D721Med (cell line): ENCODE results near the gene SSNA1.

ENCODE experiments used
- DNase-seq: peaks from one replicate; pipeline ENCODE4 v3.0.0; 2011; ENCODE audit warnings: low spot score; ENCODE audit not compliant: insufficient read length
- FAIRE-seq: peaks from 2 replicates; lab custom pipeline; 2011; peaks lifted over from hg19 to GRCh38; lab: Jason Lieb, UNC
- CTCF ChIP-seq: IDR thresholded peaks from 2 replicates; pipeline ENCODE4 v1.5.1; 2012; ENCODE audit warnings: mild to moderate bottlenecking, control low read depth; ENCODE audit not compliant: insufficient read depth; ENCODE audit errors: missing control alignments

SSNA1 gene

GRCh38 chr9:137182836-137183235, 5.6 kb upstream of the SSNA1 start:
- no peak for FAIRE-seq
- no peak for TF ChIP-seq CTCF
- DNase-seq, result no peak

GRCh38 chr9:137183980-137184595, 4.4 kb upstream of the SSNA1 start:
- FAIRE-seq (no peak), DNase-seq (no peak)
- TF ChIP-seq CTCF, result no peak

DNA sequence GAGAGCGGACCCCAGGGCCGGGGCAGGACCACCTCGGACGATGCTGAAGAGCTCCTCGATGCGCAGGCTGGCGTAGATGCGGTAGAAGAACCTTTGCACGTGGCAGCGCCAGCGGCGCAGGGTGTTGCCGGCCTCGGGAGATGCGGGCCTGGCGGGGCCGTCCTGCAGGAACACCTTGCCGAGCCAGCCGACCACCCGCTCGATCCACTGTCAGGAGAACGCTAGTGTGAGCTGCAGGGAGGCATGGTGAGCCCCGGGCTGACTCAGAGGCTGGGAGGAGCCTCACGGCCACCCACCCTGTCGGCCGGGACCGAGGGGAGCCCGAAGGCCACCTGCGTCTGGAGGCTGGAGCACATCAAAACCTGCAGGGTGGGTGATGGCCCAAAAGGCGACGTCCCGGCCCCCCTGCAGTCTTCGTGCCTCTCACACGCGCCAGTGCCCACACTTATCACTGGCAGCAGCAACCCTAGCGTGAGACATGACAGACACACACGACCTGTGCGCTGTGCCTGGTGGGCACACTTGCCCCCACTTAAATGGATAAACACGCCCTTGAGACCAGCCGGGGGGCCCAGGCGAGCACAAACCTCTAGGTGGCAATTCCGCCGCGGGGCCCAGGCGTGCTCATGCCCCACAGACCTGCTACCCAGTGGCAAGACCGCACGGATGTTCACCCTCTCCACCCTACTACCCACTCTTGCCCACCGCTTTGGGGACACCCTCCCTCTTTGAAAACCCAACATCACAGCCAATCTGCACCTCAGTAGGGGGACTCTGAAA, 3.4 kb upstream of the SSNA1 start:
- no peak for FAIRE-seq
- no peak for TF ChIP-seq CTCF
- no peak for DNase-seq

- TF ChIP-seq CTCF, result no peak
- DNase-seq, result no peak
- FAIRE-seq, result no peak
These were observed 2.6 kb upstream of the SSNA1 start for GRCh38 chr9:137185921-137186320.

DNA sequence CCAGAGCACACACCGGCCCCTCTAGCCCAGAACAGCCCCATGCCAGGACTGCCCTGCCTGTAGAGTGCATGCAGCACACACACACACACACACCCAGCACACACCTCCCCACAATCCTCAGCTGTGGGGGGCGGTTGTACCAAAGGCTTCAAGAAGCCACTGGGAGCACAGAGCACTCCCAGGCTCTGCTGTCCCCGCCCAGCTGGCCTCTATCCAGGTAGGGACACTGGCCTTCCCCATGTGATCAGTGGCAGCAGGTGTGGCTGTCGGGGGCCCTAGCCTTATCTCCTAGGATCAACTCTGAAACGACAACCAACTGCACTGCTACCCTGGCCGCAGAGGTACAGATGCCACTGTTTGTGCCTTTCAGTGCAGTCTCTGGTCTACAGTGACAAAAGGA, 2.1 kb upstream of the SSNA1 start:
- TF ChIP-seq CTCF, result no peak
- FAIRE-seq (no peak), DNase-seq (no peak)

DNA sequence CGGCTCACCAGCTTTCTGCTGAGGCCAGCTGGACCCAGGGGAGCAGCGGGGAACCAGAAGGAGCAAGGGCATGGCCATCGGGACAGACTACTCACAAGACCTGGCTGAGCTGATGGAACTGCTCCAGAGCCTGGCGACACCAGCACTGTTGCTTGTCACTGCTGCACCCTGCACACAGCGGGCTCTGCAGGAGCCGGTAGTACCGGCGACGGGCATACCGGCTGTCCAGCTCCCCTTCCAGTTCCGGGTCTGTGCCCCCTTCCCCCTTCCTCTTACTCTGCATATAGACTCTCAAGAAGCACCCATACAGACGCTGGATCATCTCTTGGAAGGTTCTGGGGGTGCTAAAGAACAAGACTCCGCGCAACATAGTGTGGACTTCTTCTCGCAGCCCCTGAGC, 1.1 kb upstream of the SSNA1 start:
- FAIRE-seq, result no peak
- TF ChIP-seq CTCF, result no peak
- DNase-seq, result no peak

- no peak for TF ChIP-seq CTCF
- FAIRE-seq (no peak), DNase-seq (no peak)
These were observed 388 bp upstream of the SSNA1 start for GRCh38 chr9:137188086-137188489.
